Measurements from ENCODE around the gene NUDT14.

Gene NUDT14

DNA sequence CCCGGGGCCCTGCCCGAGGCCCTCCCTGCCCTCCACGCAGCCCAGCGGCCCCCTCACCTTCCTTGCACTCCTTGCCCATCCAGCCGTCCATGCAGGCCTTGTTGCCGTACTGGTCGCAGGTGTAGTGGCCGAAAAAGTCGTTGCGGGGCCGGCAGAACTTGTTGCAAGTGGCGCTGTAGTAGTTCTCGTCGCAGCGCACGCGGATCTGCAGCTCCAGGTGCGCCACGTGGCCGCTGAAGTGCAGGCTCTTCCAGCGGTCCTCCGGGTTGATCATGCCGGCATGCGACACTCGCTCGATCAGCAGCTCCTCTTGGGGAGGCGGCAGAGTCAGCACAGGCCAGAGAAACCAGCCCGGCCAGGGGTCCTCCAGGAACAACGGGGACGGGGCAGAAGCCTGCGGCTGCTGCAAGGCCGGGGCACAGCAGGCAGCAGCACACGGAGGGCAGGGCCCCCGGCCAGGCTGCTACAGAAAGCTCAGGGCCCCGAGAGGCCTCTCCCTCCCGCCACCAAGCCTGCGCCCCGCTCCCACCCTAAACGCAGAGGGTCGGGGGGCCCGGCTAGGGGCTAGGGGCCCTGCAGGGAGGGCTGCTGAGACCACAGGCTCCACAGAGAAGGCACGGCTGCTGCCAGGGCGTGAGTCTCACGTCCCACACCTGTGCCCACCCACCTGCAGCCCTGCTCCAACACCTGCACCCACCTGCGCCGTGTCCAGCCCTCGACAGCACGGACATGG, 25.3 kb downstream of the NUDT14 start:
- DNase-seq (ENCODE audit: low read depth): no peak
- no peak overlapping the region for H3K4me3 ChIP-seq (ENCODE audit: low read depth, low read length)
- TF ChIP-seq, protein P1, sequence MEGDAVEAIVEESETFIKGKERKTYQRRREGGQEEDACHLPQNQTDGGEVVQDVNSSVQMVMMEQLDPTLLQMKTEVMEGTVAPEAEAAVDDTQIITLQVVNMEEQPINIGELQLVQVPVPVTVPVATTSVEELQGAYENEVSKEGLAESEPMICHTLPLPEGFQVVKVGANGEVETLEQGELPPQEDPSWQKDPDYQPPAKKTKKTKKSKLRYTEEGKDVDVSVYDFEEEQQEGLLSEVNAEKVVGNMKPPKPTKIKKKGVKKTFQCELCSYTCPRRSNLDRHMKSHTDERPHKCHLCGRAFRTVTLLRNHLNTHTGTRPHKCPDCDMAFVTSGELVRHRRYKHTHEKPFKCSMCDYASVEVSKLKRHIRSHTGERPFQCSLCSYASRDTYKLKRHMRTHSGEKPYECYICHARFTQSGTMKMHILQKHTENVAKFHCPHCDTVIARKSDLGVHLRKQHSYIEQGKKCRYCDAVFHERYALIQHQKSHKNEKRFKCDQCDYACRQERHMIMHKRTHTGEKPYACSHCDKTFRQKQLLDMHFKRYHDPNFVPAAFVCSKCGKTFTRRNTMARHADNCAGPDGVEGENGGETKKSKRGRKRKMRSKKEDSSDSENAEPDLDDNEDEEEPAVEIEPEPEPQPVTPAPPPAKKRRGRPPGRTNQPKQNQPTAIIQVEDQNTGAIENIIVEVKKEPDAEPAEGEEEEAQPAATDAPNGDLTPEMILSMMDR (IDR thresholded peaks at IDR 0.05; ENCODE audit: insufficient read depth, low read depth, low read length, missing control alignments): no peak

DNA sequence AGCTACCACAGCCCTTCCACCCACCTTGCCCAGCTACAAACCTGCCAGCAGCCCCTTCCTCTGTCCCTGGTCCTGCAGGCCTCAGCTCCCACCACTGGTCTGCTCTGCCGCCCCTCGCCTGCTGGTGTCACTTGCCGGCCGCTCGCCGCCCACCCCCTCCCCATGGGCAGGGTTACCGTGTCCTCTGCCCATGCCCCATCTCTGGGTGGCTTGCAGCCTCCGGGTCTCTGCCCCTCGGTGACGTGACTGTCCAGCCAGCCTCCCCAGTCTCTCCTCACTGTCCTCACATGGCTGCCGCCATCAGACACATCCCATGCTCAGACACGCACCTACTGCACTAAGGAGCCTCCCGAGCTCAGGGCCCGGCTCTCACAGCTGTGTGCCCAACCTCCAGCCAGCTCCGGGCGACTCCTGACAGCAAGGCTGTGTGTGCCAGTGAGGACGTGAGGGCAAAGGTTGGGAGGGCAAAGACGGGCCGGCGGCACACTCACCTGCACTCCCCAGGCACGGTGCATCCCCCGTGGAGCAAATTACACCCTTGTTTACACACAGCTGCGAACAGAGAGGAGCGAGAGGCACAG, 26.0 kb downstream of the NUDT14 start:
- H3K4me3 ChIP-seq (ENCODE audit: low read depth, low read length): no peak overlapping the region
- TF ChIP-seq, protein P1 (IDR thresholded peaks at IDR 0.05; ENCODE audit: insufficient read depth, low read depth, low read length, missing control alignments): no peak
- no peak for DNase-seq (ENCODE audit: low read depth)

DNA sequence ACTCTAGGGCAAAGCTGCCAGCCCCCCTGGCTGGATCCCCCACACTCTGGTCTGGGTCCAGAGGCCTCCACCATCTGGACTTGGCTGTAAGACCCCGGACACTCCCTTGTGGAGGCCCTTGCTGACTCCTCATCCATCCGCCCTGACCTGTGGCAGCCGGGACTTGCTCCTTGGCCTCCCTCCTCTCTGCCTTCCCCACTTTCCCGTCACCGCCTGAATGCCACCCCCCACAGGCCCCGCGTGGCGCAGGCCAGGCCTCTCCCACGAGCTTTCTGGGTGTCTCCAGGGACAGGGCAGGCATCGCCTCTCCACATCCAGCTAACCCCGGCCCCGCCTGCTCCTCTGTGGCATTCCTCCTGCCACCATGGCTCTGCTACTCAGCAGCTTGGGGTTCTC, 26.6 kb downstream of the NUDT14 start:
- no peak for DNase-seq (ENCODE audit: low read depth)
- TF ChIP-seq, protein P1 (IDR thresholded peaks at IDR 0.05; ENCODE audit: insufficient read depth, low read depth, low read length, missing control alignments): no peak
- H3K4me3 ChIP-seq (ENCODE audit: low read depth, low read length): no peak overlapping the region

DNA sequence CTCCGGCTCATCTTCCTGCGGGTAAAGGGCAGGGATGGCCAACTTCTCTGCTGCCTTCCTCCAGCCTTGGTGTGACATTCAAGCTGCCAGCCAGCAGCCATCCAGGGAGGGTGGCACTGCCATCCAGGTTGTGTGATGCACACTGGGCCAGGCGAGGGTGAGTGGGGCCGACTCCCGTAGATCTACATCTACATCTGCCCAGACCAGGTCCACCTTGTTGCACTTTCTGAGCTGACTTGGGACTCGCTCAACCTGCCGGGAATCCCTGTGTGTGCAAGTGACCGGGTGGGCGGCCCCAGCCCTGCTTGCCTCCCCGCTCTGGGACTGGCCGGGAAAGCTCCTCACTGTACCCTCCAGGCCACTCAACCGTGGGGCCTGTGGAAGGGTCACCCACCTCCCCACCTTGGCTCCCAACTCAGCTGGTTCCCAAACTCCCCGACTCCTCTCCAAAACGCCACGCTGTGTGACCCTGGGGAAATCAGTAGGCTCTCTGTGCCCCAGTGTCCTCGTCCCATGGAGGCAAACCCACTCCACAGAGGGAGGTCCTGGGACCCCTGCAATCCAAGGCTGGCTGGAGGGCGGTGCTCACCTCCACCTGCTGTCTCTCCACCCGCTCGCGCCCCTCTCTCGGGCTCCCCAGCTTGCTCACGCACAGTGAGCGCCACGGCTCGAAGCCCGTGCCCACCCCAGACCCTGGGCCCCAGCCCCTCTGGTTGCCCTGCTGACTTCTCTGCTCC, 27.2 kb downstream of the NUDT14 start:
- TF ChIP-seq, protein P1 (IDR thresholded peaks at IDR 0.05; ENCODE audit: insufficient read depth, low read depth, low read length, missing control alignments): no peak
- DNase-seq (ENCODE audit: low read depth): no peak
- no peak overlapping the region for H3K4me3 ChIP-seq (ENCODE audit: low read depth, low read length)

DNA sequence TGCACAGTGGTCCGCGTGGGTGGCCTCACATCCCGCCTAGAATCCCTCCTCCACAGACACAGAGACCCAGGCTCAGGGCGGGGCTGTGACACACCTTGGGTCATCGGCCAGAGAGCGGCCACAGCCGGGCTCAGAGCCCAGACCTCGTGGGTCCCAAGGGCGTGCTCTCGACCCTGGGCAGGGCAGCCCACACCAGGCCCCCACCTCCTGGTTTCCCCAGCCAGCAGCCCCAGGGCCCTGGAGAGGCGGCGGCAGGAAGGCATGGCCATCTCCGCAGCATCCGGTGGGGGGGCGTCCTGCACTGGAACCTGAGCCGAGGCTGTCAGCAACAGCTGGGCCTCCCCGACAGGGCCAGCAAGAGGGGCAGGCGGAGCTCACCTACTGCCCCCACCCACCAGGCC, 27.8 kb downstream of the NUDT14 start:
- H3K4me3 ChIP-seq (ENCODE audit: low read depth, low read length): no peak overlapping the region
- TF ChIP-seq, protein P1 (IDR thresholded peaks at IDR 0.05; ENCODE audit: insufficient read depth, low read depth, low read length, missing control alignments): no peak
- DNase-seq (ENCODE audit: low read depth): no peak

DNA sequence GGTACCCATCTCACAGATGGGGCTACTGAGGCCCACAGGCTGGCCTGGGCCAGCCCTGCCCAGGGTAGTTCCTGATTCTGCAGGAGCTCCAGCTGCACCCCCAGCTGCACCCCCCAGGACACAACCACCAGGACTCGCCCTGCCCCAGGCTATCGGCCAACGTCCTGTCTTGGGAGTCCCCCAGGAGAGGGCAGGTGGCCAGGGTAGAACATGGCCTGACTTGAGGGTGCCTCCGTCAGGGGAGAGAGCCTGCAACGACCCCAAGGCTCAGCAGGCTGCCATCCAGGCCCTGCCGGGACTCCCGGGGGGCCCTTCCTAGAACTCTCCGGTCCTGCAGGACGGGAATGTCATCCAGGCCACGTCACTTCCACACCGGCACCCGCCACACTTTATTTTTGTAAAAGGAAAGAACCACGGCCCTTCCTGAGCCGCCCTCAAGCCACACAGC, 28.3 kb downstream of the NUDT14 start:
- no peak for DNase-seq (ENCODE audit: low read depth)
- TF ChIP-seq, protein P1 (IDR thresholded peaks at IDR 0.05; ENCODE audit: insufficient read depth, low read depth, low read length, missing control alignments): no peak
- no peak overlapping the region for H3K4me3 ChIP-seq (ENCODE audit: low read depth, low read length)
